ENCODE data around the gene SLIT3.

The SLIT3 gene

DNA sequence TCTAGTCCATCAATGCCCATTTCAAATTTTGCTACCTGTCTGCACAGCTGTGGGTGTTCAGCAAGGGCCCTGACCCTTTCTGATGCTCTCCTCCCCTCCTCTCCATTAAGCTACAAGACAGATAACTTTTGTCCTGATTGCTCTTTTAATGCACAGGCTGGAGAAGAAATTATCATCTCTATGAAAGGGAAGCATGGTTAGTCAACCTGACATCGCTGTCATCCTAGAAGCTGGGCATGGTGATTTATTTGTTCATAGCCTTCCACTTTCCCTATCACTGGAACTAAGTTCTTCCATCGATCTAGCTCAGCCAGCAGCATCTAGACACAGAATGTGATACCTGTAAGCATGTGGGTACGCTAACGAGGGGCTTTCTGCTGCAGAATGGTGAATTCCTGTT lies 50.1 kb downstream of the SLIT3 start:
- DNase-seq: no peak
- H3K4me1 ChIP-seq: peaks cover 13% of the 10 kb centered on the region; the same call in 1 of the 2 replicates
- no peaks in the 10 kb centered on the region for H3K9me3 ChIP-seq
- TF ChIP-seq, protein P1, sequence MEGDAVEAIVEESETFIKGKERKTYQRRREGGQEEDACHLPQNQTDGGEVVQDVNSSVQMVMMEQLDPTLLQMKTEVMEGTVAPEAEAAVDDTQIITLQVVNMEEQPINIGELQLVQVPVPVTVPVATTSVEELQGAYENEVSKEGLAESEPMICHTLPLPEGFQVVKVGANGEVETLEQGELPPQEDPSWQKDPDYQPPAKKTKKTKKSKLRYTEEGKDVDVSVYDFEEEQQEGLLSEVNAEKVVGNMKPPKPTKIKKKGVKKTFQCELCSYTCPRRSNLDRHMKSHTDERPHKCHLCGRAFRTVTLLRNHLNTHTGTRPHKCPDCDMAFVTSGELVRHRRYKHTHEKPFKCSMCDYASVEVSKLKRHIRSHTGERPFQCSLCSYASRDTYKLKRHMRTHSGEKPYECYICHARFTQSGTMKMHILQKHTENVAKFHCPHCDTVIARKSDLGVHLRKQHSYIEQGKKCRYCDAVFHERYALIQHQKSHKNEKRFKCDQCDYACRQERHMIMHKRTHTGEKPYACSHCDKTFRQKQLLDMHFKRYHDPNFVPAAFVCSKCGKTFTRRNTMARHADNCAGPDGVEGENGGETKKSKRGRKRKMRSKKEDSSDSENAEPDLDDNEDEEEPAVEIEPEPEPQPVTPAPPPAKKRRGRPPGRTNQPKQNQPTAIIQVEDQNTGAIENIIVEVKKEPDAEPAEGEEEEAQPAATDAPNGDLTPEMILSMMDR (IDR thresholded peaks at IDR 0.05; ENCODE audit: low read depth, low read length): no peak
- H3K4me3 ChIP-seq (ENCODE audit: low read depth, low read length): no peak overlapping the region
- peaks cover 17% of the 10 kb centered on the region for H3K36me3 ChIP-seq
- H3K27me3 ChIP-seq: no peaks in the 10 kb centered on the region

DNA sequence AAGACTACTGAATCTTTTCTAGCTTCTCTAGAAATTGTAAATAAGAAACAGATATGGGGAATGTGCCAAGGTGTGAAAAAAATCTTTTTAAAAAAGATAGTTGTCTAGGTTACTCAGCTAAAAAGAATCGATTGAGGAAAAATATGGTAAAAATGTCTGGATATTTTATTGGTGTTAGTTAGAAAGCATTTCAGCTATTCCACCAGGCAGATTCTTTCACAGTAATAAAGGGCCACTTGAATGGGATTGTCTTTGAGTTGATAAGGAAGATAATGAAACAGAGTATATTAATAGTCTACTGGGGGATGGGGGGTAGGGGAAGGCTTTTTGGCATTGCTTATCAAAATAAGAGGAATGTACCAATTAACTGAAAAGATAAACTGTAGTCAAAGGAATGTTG lies 51.9 kb downstream of the SLIT3 start:
- Histone ChIP-seq H3K27me3 (no peaks in the 10 kb centered on the region), H3K36me3 (peaks cover 22% of the 10 kb centered on the region), H3K9me3 (no peaks in the 10 kb centered on the region), H3K4me1 (peaks cover 13% of the 10 kb centered on the region; the same call in 1 of the 2 replicates), H3K4me3 (ENCODE audit: low read depth, low read length) (no peak overlapping the region)
- TF ChIP-seq, protein P1 (IDR thresholded peaks at IDR 0.05; ENCODE audit: low read depth, low read length): no peak
- no peak for DNase-seq

DNA sequence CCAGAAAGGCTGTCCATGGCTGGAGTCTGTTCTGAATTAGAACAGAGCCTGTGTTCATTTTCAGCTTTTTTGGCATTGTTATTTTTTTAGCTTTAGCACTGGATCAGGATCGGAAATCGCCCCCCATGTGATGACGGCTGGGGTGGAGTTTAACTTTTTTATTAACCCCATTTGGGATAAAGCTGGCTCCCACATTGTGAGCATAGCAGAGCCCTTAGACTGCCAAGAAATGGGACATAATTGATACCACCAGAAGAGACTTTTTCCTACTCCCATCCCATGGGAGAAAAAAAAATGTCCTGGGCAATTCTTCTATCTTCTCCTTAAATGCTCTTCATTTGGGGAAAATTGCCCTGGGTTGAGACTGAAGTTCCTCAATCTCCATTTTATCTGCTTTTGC lies 52.4 kb downstream of the SLIT3 start:
- Histone ChIP-seq H3K4me1 (peaks cover 13% of the 10 kb centered on the region; the same call in 1 of the 2 replicates), H3K4me3 (ENCODE audit: low read depth, low read length) (no peak overlapping the region), H3K36me3 (peaks cover 22% of the 10 kb centered on the region), H3K9me3 (no peaks in the 10 kb centered on the region), H3K27me3 (no peaks in the 10 kb centered on the region)
- TF ChIP-seq, protein P1 (IDR thresholded peaks at IDR 0.05; ENCODE audit: low read depth, low read length): no peak
- no peak for DNase-seq

DNA sequence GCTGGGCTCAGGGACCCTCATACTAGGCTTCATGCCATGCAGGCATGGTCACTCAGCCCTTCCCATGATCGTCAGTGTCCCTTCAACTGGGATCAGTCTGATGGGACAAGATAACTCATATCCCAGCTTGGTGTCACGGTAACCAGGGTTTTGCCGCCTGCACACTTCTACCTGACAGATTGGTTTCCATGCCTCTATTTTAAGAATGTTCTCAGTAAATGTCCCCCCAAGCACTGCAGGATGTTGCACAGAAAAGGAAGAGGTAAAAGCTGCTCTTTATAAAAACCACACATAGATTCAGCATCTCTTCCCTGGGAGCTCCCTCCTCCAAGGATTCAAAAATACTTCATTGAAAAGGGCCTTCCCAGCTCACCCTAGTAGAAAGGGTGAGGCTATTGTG lies 56.1 kb downstream of the SLIT3 start:
- Histone ChIP-seq H3K4me1 (no peaks in the 10 kb centered on the region), H3K27me3 (no peaks in the 10 kb centered on the region), H3K9me3 (no peaks in the 10 kb centered on the region), H3K36me3 (peaks cover 11% of the 10 kb centered on the region), H3K4me3 (ENCODE audit: low read depth, low read length) (no peak overlapping the region)
- TF ChIP-seq, protein P1 (IDR thresholded peaks at IDR 0.05; ENCODE audit: low read depth, low read length): no peak
- DNase-seq: no peak

DNA sequence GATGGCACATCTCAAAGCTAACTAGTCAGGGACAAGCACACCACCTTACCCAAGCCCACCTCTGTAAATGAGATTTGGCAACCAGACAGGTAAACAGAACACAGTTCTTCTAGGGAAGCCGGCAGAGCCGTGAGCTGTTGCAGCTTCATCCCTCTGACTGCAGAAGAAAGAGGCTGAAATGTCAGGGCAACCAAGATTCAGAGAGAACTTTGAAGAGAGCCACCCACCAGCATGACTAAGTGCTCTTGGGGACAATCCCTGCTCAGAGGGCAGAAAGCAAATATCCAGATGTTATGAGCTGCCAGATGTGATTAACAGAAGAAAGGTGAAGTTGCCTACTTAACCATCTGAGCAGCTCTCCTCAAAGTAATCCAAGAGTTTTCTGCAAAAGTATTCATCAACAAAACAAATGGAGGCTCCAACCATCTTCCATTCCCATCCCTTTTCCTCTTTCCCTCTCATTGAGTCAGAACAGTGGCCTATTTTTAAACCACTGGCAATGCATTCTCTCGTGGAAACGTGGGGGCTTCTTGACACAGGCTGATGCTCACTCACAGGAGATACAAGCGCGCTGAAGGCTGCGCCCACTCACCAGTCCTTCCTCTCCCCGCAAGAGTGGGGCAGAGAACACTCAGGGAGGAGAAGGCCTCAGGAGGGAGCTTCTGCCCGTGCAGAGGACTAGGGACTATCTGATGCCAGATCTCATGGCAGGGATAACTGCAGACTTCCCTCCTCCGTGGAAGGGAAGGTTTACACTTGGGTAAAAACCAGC lies 57.1 kb downstream of the SLIT3 start:
- TF ChIP-seq, protein P1 (IDR thresholded peaks at IDR 0.05; ENCODE audit: low read depth, low read length): no peak
- Histone ChIP-seq H3K9me3 (no peaks in the 10 kb centered on the region), H3K4me3 (ENCODE audit: low read depth, low read length) (no peak overlapping the region), H3K27me3 (no peaks in the 10 kb centered on the region), H3K4me1 (no peaks in the 10 kb centered on the region), H3K36me3 (peaks cover 8% of the 10 kb centered on the region)
- DNase-seq: no peak

DNA sequence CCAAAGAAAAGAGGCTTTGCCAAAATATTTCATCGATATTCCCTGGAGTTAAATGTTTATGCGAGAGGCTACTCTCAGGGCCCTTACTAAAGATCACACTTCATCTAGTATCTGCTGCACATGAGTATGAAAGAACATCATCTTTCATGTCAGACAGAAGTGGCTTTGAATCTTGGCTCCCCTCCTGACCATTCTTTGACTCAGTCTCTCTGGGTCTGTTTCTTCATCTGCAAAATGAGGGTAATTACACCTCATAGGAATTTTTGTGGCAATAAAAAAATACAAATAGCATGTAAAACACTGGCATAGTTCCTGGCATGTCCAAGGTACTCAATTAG lies 58.1 kb downstream of the SLIT3 start:
- TF ChIP-seq, protein P1 (IDR thresholded peaks at IDR 0.05; ENCODE audit: low read depth, low read length): no peak
- H3K27me3 ChIP-seq: no peaks in the 10 kb centered on the region
- H3K36me3 ChIP-seq: peaks cover 8% of the 10 kb centered on the region
- no peak for DNase-seq
- H3K9me3 ChIP-seq: no peaks in the 10 kb centered on the region
- no peaks in the 10 kb centered on the region for H3K4me1 ChIP-seq
- no peak overlapping the region for H3K4me3 ChIP-seq (ENCODE audit: low read depth, low read length)

Measured in BE2C (cell line).